ENCODE data around the gene SYT7. TPM values are rescaled to one million over a fixed set of nuclear protein-coding genes. Genes with fewer than 3 reads are reported as not detected.
A peak's percentile ranks its signal among the peaks of the same experiment; 100 is the strongest.

The SYT7 gene
- total RNA-seq, 1 donor from 2014 or later: 10.3 TPM

- Mint-ChIP-seq H3K4me1 (ENCODE audit: low read depth) (peaks cover 9% of the 10 kb centered on the region), H3K27me3 (no peaks in the 10 kb centered on the region), H3K36me3 (ENCODE audit: insufficient read depth) (peaks cover 6% of the 10 kb centered on the region), H3K27ac (no peak overlapping the region), H3K9me3 (ENCODE audit: low read depth) (no peaks in the 10 kb centered on the region), H3K4me3 (ENCODE audit: low read depth) (no peak overlapping the region)
- TF ChIP-seq CTCF (IDR thresholded peaks at IDR 0.05; ENCODE audit: unreplicated experiment): peak; percentile 96
- DNase-seq (ENCODE audit: low spot score, unreplicated experiment): peak; percentile 72
These were observed 103.1 kb downstream of the SYT7 start for GRCh38 chr11:61477727-61478148.

DNA sequence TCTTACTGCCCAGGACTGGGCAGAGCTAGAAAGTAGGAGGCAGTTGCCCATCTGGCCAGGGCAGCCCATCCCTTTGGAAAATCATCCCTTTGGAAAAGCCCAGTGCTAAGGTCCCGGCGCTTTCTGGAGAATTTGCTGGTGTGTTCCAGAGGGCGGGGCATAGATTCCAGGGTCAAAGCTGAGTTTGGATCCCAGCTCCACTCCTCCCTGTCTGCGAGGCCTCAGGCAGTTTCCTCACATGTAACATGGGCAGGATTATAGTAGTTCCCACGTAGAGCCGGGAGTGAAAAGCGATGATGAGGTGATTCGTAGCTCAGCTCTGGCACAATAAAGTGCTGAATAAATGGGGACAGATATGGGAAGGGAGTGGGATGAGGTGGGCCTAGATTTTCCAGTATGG lies 103.8 kb downstream of the SYT7 start:
- Mint-ChIP-seq H3K4me3 (ENCODE audit: low read depth) (no peak overlapping the region), H3K9me3 (ENCODE audit: low read depth) (no peaks in the 10 kb centered on the region), H3K4me1 (ENCODE audit: low read depth) (peaks cover 9% of the 10 kb centered on the region), H3K36me3 (ENCODE audit: insufficient read depth) (peaks cover 6% of the 10 kb centered on the region), H3K27me3 (no peaks in the 10 kb centered on the region), H3K27ac (no peak overlapping the region)
- no peak for DNase-seq (ENCODE audit: low spot score, unreplicated experiment)
- TF ChIP-seq CTCF (IDR thresholded peaks at IDR 0.05; ENCODE audit: unreplicated experiment): no peak

- no peaks in the 10 kb centered on the region for H3K27me3 Mint-ChIP-seq
- DNase-seq (ENCODE audit: low spot score, unreplicated experiment): no peak
- H3K27ac Mint-ChIP-seq: no peak overlapping the region
- no peaks in the 10 kb centered on the region for H3K9me3 Mint-ChIP-seq (ENCODE audit: low read depth)
- peaks cover 8% of the 10 kb centered on the region for H3K4me1 Mint-ChIP-seq (ENCODE audit: low read depth)
- peaks cover 6% of the 10 kb centered on the region for H3K36me3 Mint-ChIP-seq (ENCODE audit: insufficient read depth)
- no peak for TF ChIP-seq CTCF (IDR thresholded peaks at IDR 0.05; ENCODE audit: unreplicated experiment)
- H3K4me3 Mint-ChIP-seq (ENCODE audit: low read depth): no peak overlapping the region
These were observed 104.5 kb downstream of the SYT7 start for GRCh38 chr11:61476371-61476770.

DNA sequence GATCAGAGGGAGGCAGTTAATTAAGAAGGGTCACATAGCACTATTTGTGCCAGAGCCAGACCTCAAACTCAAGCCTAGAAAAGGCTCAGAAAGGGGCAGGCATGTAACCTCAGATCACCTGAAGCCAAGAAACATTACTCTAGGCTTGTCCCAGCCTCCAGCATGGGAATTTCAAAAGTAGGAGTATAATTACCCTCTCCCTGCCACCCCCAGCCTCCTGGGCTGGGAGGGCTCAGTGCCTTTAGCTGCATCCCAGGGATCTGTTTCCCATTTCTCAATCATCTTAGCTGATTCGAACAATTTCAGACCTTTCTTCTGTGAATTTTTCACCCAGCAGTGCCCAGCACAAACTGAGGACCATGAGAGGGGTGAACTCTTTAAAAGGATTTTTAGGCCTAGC lies 105.4 kb downstream of the SYT7 start:
- no peaks in the 10 kb centered on the region for H3K27me3 Mint-ChIP-seq
- no peak for DNase-seq (ENCODE audit: low spot score, unreplicated experiment)
- H3K4me1 Mint-ChIP-seq (ENCODE audit: low read depth): peaks cover 2% of the 10 kb centered on the region
- H3K36me3 Mint-ChIP-seq (ENCODE audit: insufficient read depth): peaks cover 6% of the 10 kb centered on the region
- TF ChIP-seq CTCF (IDR thresholded peaks at IDR 0.05; ENCODE audit: unreplicated experiment): no peak
- no peak overlapping the region for H3K27ac Mint-ChIP-seq
- no peaks in the 10 kb centered on the region for H3K9me3 Mint-ChIP-seq (ENCODE audit: low read depth)
- H3K4me3 Mint-ChIP-seq (ENCODE audit: low read depth): no peak overlapping the region

- DNase-seq (ENCODE audit: low spot score, unreplicated experiment): no peak
- H3K4me1 Mint-ChIP-seq (ENCODE audit: low read depth): peaks cover 2% of the 10 kb centered on the region
- no peak overlapping the region for H3K27ac Mint-ChIP-seq
- TF ChIP-seq CTCF (IDR thresholded peaks at IDR 0.05; ENCODE audit: unreplicated experiment): no peak
- no peak overlapping the region for H3K4me3 Mint-ChIP-seq (ENCODE audit: low read depth)
- H3K9me3 Mint-ChIP-seq (ENCODE audit: low read depth): no peaks in the 10 kb centered on the region
- H3K27me3 Mint-ChIP-seq: no peaks in the 10 kb centered on the region
- H3K36me3 Mint-ChIP-seq (ENCODE audit: insufficient read depth): peaks cover 6% of the 10 kb centered on the region
These were observed 106.7 kb downstream of the SYT7 start for GRCh38 chr11:61474013-61474643.
